H9 (cell line): ENCODE data around the gene KLRB1. TPM values are rescaled to one million over a fixed set of nuclear protein-coding genes. Genes with fewer than 3 reads are reported as not detected.

Experiments
- DNase-seq: peaks from one replicate; pipeline ENCODE4 v3.0.0-alpha.2; 2017
- H2AFZ ChIP-seq: one replicate; pipeline ENCODE4 v1.6.1; 2013; ENCODE audit warnings: mild to moderate bottlenecking, low read length, control low read depth, moderate library complexity
- H2AK5ac ChIP-seq: 2 replicates; pipeline ENCODE4 v1.6.1; 2013; ENCODE audit warnings: low read length, control low read depth, mixed read lengths; ENCODE audit not compliant: insufficient read length
- H2BK120ac ChIP-seq: one replicate; pipeline ENCODE4 v1.6.1; 2013; ENCODE audit warnings: low read depth, mild to moderate bottlenecking, low read length, control low read depth, inconsistent platforms; ENCODE audit not compliant: poor library complexity, severe bottlenecking
- H2BK12ac ChIP-seq: 2 replicates; pipeline ENCODE4 v1.6.1; 2013; ENCODE audit warnings: low read length, control low read depth, mixed read lengths, low read depth; ENCODE audit not compliant: insufficient read length
- H2BK15ac ChIP-seq: 2 replicates; pipeline ENCODE4 v1.6.1; 2013; ENCODE audit warnings: low read depth, low read length, control low read depth
- H2BK20ac ChIP-seq: one replicate; pipeline ENCODE4 v1.6.1; 2013; ENCODE audit warnings: low read depth, mild to moderate bottlenecking, low read length, control low read depth, inconsistent platforms; ENCODE audit not compliant: poor library complexity, severe bottlenecking
- H2BK5ac ChIP-seq: 2 replicates; pipeline ENCODE4 v1.6.1; 2013; ENCODE audit warnings: low read length, control low read depth, mixed read lengths; ENCODE audit not compliant: insufficient read length
- H3K14ac ChIP-seq: 2 replicates; pipeline ENCODE4 v1.6.1; 2013; ENCODE audit warnings: low read length, control low read depth; ENCODE audit not compliant: insufficient read depth
- H3K18ac ChIP-seq: 2 replicates; pipeline ENCODE4 v1.6.1; 2013; ENCODE audit warnings: low read depth, mild to moderate bottlenecking, mixed read lengths, low read length, control low read depth; ENCODE audit not compliant: insufficient read length
- H3K23ac ChIP-seq: 2 replicates; pipeline ENCODE4 v1.6.1; 2013; ENCODE audit warnings: low read length, control low read depth, mixed read lengths, low read depth; ENCODE audit not compliant: insufficient read length
- H3K23me2 ChIP-seq: 2 replicates; pipeline ENCODE4 v1.6.1; 2013; ENCODE audit warnings: low read depth, mild to moderate bottlenecking, mixed read lengths, low read length, control low read depth; ENCODE audit not compliant: insufficient read length, poor library complexity, severe bottlenecking
- H3K27ac ChIP-seq: 2 replicates; pipeline ENCODE4 v1.5.1; 2013; ENCODE audit warnings: low read length, control low read depth, mixed read lengths, low read depth; ENCODE audit not compliant: insufficient read length
- H3K27me3 ChIP-seq: 2 replicates; pipeline ENCODE4 v1.6.1; 2013; ENCODE audit warnings: low read length, control low read depth, inconsistent platforms; ENCODE audit not compliant: insufficient read depth
- H3K4ac ChIP-seq: 2 replicates; pipeline ENCODE4 v1.6.1; 2013; ENCODE audit warnings: low read depth, mild to moderate bottlenecking, control low read depth, inconsistent platforms, low read length, moderate library complexity
- H3K4me1 ChIP-seq: 2 replicates; pipeline ENCODE4 v1.6.1; 2013; ENCODE audit warnings: low read length, control low read depth, inconsistent platforms; ENCODE audit not compliant: insufficient read depth
- H3K4me2 ChIP-seq: 2 replicates; pipeline ENCODE4 v1.6.1; 2013; ENCODE audit warnings: low read length, control low read depth, mixed read lengths; ENCODE audit not compliant: insufficient read length, insufficient read depth
- H3K56ac ChIP-seq: 2 replicates; pipeline ENCODE4 v1.6.1; 2013; ENCODE audit warnings: low read depth, mild to moderate bottlenecking, mixed read lengths, low read length, control low read depth; ENCODE audit not compliant: insufficient read length
- H3K79me1 ChIP-seq: 2 replicates; pipeline ENCODE4 v1.6.1; 2013; ENCODE audit warnings: low read depth, mild to moderate bottlenecking, moderate library complexity, low read length, control low read depth, inconsistent platforms; ENCODE audit not compliant: insufficient read depth, poor library complexity, severe bottlenecking
- H3K79me2 ChIP-seq: 2 replicates; pipeline ENCODE4 v1.6.1; 2013; ENCODE audit warnings: low read length, control low read depth, inconsistent platforms; ENCODE audit not compliant: insufficient read depth
- H3K9ac ChIP-seq: 2 replicates; pipeline ENCODE4 v1.6.1; 2013; ENCODE audit warnings: low read length, control low read depth, mixed read lengths; ENCODE audit not compliant: insufficient read length; ENCODE audit errors: extremely low read depth
- H3K9me3 ChIP-seq: one replicate; pipeline ENCODE4 v1.6.1; 2013; ENCODE audit warnings: low read depth, low read length, inconsistent platforms; ENCODE audit not compliant: control insufficient read depth
- H3T11ph ChIP-seq: one replicate; pipeline ENCODE4 v1.6.1; 2013; ENCODE audit warnings: mild to moderate bottlenecking, low read length, control low read depth, inconsistent platforms
- H4K20me1 ChIP-seq: one replicate; pipeline ENCODE4 v1.6.1; 2013; ENCODE audit not compliant: control insufficient read depth, insufficient read length, insufficient read depth
- H4K5ac ChIP-seq: 2 replicates; pipeline ENCODE4 v1.6.1; 2013; ENCODE audit warnings: low read depth, mild to moderate bottlenecking, mixed read lengths, low read length, control low read depth; ENCODE audit not compliant: insufficient read length
- H4K8ac ChIP-seq: replicated peaks from 2 replicates; pipeline ENCODE4 v1.6.1; 2013; ENCODE audit warnings: low read length, control low read depth, mixed read lengths, low read depth; ENCODE audit not compliant: insufficient read length
- H4K91ac ChIP-seq: 2 replicates; pipeline ENCODE4 v1.6.1; 2013; ENCODE audit warnings: low read depth, mild to moderate bottlenecking, moderate library complexity, mixed read lengths, low read length, control low read depth; ENCODE audit not compliant: insufficient read length
- H3K27ac Mint-ChIP-seq, 3 experiments: 2 replicates in 2 of 3; 3 replicates in 1 of 3; pipeline ENCODE4 v1.8.0; 2020 to 2021; ENCODE audit warnings: mixed read lengths in 3 of 3, mild to moderate bottlenecking in 1 of 3, moderate library complexity in 1 of 3
- H3K27me3 Mint-ChIP-seq: 2 replicates; pipeline ENCODE4 v1.8.0; 2021; ENCODE audit warnings: low read depth, mild to moderate bottlenecking, moderate library complexity, mixed read lengths
- H3K36me3 Mint-ChIP-seq, 3 experiments: 2 replicates in 2 of 3; 3 replicates in 1 of 3; pipeline ENCODE4 v1.8.0; 2020 to 2021; ENCODE audit warnings: low read depth in 3 of 3, mixed read lengths in 3 of 3; ENCODE audit not compliant: insufficient read depth in 1 of 3
- H3K4me1 Mint-ChIP-seq, 2 experiments: 2 replicates each; pipeline ENCODE4 v1.8.0; 2020; ENCODE audit warnings: mixed read lengths in 2 of 2
- H3K4me3 Mint-ChIP-seq, 2 experiments: 2 replicates in 1 of 2; 3 replicates in 1 of 2; pipeline ENCODE4 v1.8.0; 2020 to 2021; ENCODE audit warnings: mild to moderate bottlenecking in 2 of 2, mixed read lengths in 2 of 2, moderate library complexity in 1 of 2
- H3K9me3 Mint-ChIP-seq, 2 experiments: 2 replicates in 1 of 2; 3 replicates in 1 of 2; pipeline ENCODE4 v1.8.0; 2020; ENCODE audit warnings: mild to moderate bottlenecking in 2 of 2, mixed read lengths in 2 of 2, moderate library complexity in 1 of 2
- WGBS: extraction: QIAGEN DNeasy Blood & Tissue Kit; methylation state at CpG from one replicate; pipeline ENCODE4 v1.1.7; 2013; ENCODE audit warnings: missing lambda C conversion rate, low lambda C conversion rate, mixed read lengths; ENCODE audit not compliant: insufficient read length; ENCODE audit errors: extremely low coverage; 5-methylcytosine and 5-hydroxymethylcytosine counted together
- total RNA-seq: library from RNA; stranded (reverse); gene quantifications from 2 replicates; pipeline ENCODE4 v1.2.1, GENCODE V29; 2021
- TF ChIP-seq, protein P1 (sequence below): fragments of 200-600 bp; sonication (generic); conservative IDR thresholded peaks from 3 replicates; pipeline ENCODE4 v1.8.0; 2021; ENCODE audit warnings: antibody characterized with exemption, mild to moderate bottlenecking

KLRB1 gene
- total RNA-seq, 1 experiment from 2014 or later: 0.15 TPM

DNA sequence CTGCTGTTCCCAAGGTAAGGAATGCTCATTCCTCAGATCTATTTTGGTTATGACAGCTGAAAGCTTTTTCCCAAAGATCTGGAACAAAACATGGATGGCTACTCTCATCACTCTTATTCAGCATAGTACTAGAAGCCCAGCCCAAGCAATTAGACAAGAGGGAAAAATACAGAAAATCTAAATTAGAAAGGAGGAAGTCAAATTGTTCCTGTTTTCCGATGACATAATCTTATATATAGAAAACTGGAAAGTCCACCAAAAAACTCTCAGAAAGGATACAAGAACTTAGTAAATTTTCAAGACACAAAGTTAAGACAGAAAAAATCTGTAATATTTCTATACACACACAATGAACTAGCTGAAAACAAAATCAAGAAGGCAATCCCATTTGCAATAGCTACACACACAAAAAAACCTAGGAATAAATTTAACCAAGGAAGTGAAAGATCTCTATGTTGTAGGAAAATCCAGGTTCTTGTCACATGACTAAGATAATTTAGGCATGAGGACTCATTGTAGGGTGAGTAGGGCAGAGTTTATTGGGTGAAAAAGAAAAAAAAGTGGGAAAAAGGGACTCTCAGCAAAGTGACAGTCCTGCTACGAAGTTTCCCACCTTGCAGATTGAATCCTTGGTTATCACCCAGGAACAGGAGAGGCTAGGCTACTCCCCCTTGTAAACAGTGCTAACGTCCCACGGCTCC lies 28.6 kb upstream of the KLRB1 start:
- H2BK120ac ChIP-seq: no peak overlapping the region
- Mint-ChIP-seq H3K27ac (no peak overlapping the region), H3K27me3 (no peaks in the 10 kb centered on the region; the same call in 1 of the 2 replicates), H3K4me3 (no peak overlapping the region), H3K4me1 (no peaks in the 10 kb centered on the region), H3K36me3 (peaks cover 14 to 39% (median 34%) of the 10 kb centered on the region in 3 experiments), H3K9me3 (peaks cover 18 to 40% of the 10 kb centered on the region in 2 experiments)
- DNase-seq: no peak
- H3K9ac ChIP-seq: no peak overlapping the region
- H3K9me3 ChIP-seq: no peaks in the 10 kb centered on the region
- H3T11ph ChIP-seq: no peak overlapping the region
- H3K18ac ChIP-seq: no peak overlapping the region
- no CpG with 5 or more reads among the region's 4 CpGs for WGBS
- no peak overlapping the region for H2BK12ac ChIP-seq
- no peaks in the 10 kb centered on the region for H3K4me1 ChIP-seq
- no peak overlapping the region for H3K4me2 ChIP-seq
- H2AK5ac ChIP-seq: no peak overlapping the region
- no peaks in the 10 kb centered on the region for H4K20me1 ChIP-seq
- no peak overlapping the region for H2BK5ac ChIP-seq
- no peak overlapping the region for H4K8ac ChIP-seq
- no peak overlapping the region for H3K23ac ChIP-seq
- H3K27ac ChIP-seq: no peak overlapping the region
- H4K91ac ChIP-seq: no peak overlapping the region
- no peaks in the 10 kb centered on the region for H3K27me3 ChIP-seq
- H3K79me1 ChIP-seq: no peaks in the 10 kb centered on the region
- H3K23me2 ChIP-seq: no peaks in the 10 kb centered on the region
- H2BK15ac ChIP-seq: no peak overlapping the region
- no peak overlapping the region for H3K56ac ChIP-seq
- H2AFZ ChIP-seq: no peak overlapping the region
- TF ChIP-seq, protein P1, sequence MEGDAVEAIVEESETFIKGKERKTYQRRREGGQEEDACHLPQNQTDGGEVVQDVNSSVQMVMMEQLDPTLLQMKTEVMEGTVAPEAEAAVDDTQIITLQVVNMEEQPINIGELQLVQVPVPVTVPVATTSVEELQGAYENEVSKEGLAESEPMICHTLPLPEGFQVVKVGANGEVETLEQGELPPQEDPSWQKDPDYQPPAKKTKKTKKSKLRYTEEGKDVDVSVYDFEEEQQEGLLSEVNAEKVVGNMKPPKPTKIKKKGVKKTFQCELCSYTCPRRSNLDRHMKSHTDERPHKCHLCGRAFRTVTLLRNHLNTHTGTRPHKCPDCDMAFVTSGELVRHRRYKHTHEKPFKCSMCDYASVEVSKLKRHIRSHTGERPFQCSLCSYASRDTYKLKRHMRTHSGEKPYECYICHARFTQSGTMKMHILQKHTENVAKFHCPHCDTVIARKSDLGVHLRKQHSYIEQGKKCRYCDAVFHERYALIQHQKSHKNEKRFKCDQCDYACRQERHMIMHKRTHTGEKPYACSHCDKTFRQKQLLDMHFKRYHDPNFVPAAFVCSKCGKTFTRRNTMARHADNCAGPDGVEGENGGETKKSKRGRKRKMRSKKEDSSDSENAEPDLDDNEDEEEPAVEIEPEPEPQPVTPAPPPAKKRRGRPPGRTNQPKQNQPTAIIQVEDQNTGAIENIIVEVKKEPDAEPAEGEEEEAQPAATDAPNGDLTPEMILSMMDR: no peak
- H3K79me2 ChIP-seq: no peaks in the 10 kb centered on the region
- H2BK20ac ChIP-seq: no peak overlapping the region
- H4K5ac ChIP-seq: no peak overlapping the region
- no peak overlapping the region for H3K4ac ChIP-seq
- no peak overlapping the region for H3K14ac ChIP-seq
